Endothelial cell of umbilical vein (primary cell): ENCODE data around the gene SH3BP5. TPM values are rescaled to one million over a fixed set of nuclear protein-coding genes. Genes with fewer than 3 reads are reported as not detected.

Experiments used
- BruUV-seq: library from RNA; stranded (reverse); fragments of 400-500 nt; replicated peaks from 2 replicates; lab custom pipeline; 2021; lab: Mats Ljungman, UMichigan
- CTCF ChIA-PET: fragments of 300-600, 350-600 bp; sonication (Branson Sonifier 250); formaldehyde crosslinking; loops from one replicate; lab custom pipeline; 2021; ENCODE audit warnings: antibody characterized with exemption, inconsistent platforms; lab: Charles Lee
- POLR2A ChIA-PET: fragments of 300-600, 350-600 bp; sonication (Branson Sonifier 250); formaldehyde crosslinking; loops from one replicate; lab custom pipeline; 2021; ENCODE audit warnings: antibody characterized with exemption, inconsistent platforms; lab: Charles Lee
- DNase-seq: peaks from one replicate; pipeline ENCODE4 v3.0.0-alpha.2; 2011; ENCODE audit warnings: low read depth, low spot score
- FAIRE-seq: peaks from 2 replicates; lab custom pipeline; 2011; peaks lifted over from hg19 to GRCh38; lab: Jason Lieb, UNC
- H2AFZ ChIP-seq: 2 replicates; pipeline ENCODE4 v1.6.0; 2012; ENCODE audit warnings: low read depth, low read length, control low read depth, inconsistent platforms
- H3K27ac ChIP-seq: 2 replicates; pipeline ENCODE4 v1.5.1; 2011; ENCODE audit warnings: low read depth, mild to moderate bottlenecking, control low read depth, low read length, moderate library complexity; ENCODE audit not compliant: insufficient read depth
- H3K27me3 ChIP-seq, 2 experiments: 2 replicates each; pipeline versions ENCODE4 v1.6.0 to v1.6.1; 2011; ENCODE audit warnings: low read length in 2 of 2, mixed read lengths in 1 of 2; ENCODE audit not compliant: control insufficient read depth in 2 of 2, insufficient read depth in 2 of 2
- H3K36me3 ChIP-seq, 2 experiments: 2 replicates in 1 of 2; 3 replicates in 1 of 2; pipeline ENCODE4 v1.5.1; 2011; ENCODE audit warnings: low read length in 2 of 2, mild to moderate bottlenecking in 1 of 2, moderate library complexity in 1 of 2; ENCODE audit not compliant: control insufficient read depth in 2 of 2, insufficient read depth in 2 of 2; ENCODE audit errors: extremely low read depth in 1 of 2
- H3K4me1 ChIP-seq: 3 replicates; pipeline ENCODE4 v1.5.1; 2011; ENCODE audit warnings: mild to moderate bottlenecking, low read length; ENCODE audit not compliant: control insufficient read depth, insufficient read depth; ENCODE audit errors: extremely low read depth
- H3K4me2 ChIP-seq: 2 replicates; pipeline ENCODE4 v1.6.1; 2011; ENCODE audit warnings: low read length, control low read depth, mixed read lengths; ENCODE audit not compliant: insufficient read depth
- H3K4me3 ChIP-seq, 3 experiments: fragments of 200-600 bp in 1 of 3; sonication (generic), shearing (Covaris generic) in 1 of 3; replicated peaks in 1 of 3; 2 replicates each; pipeline ENCODE4 v1.5.1; 2011 to 2016; ENCODE audit warnings: control low read depth in 3 of 3, low read length in 3 of 3, mild to moderate bottlenecking in 2 of 3, inconsistent platforms in 1 of 3, low read depth in 1 of 3, moderate library complexity in 1 of 3; ENCODE audit not compliant: insufficient read depth in 1 of 3
- H3K79me2 ChIP-seq: 2 replicates; pipeline ENCODE4 v1.6.0; 2012; ENCODE audit warnings: low read length, inconsistent platforms; ENCODE audit not compliant: control insufficient read depth, insufficient read depth
- H3K9ac ChIP-seq: replicated peaks from 2 replicates; pipeline ENCODE3; 2011; ENCODE audit warnings: low read length, control low read depth; ENCODE audit not compliant: insufficient read depth; ENCODE audit errors: extremely low read depth
- H3K9me1 ChIP-seq: replicated peaks from 3 replicates; pipeline ENCODE4 v1.6.0; 2011; ENCODE audit warnings: mild to moderate bottlenecking, low read length; ENCODE audit not compliant: control insufficient read depth, insufficient read depth; ENCODE audit errors: extremely low read depth
- H3K9me3 ChIP-seq: replicated peaks from 2 replicates; pipeline ENCODE4 v1.5.1; 2012; ENCODE audit warnings: low read length, inconsistent platforms; ENCODE audit not compliant: control insufficient read depth, insufficient read depth
- H4K20me1 ChIP-seq: replicated peaks from 2 replicates; pipeline ENCODE3; 2011; ENCODE audit warnings: mild to moderate bottlenecking, low read length; ENCODE audit not compliant: control insufficient read depth, insufficient read depth; ENCODE audit errors: extremely low read depth
- EZH2 ChIP-seq: IDR thresholded peaks from 2 replicates; pipeline ENCODE4 v1.6.1; 2012; ENCODE audit warnings: borderline replicate concordance, low read depth, mild to moderate bottlenecking, moderate library complexity, low read length, inconsistent platforms; ENCODE audit not compliant: severe bottlenecking
- FOS ChIP-seq: IDR thresholded peaks from 2 replicates; pipeline ENCODE4 v1.6.1; 2011; ENCODE audit warnings: mild to moderate bottlenecking, low read length, moderate library complexity, borderline replicate concordance; ENCODE audit not compliant: insufficient read depth
- GATA2 ChIP-seq: IDR thresholded peaks from 2 replicates; pipeline ENCODE4 v1.7.0; 2011; ENCODE audit warnings: low read depth, mild to moderate bottlenecking, moderate library complexity, mixed read lengths, low read length; ENCODE audit not compliant: insufficient read length, insufficient read depth
- MYC ChIP-seq: IDR thresholded peaks from one replicate; pipeline ENCODE4 v1.6.1; 2011; ENCODE audit warnings: mild to moderate bottlenecking, low read depth, low read length
- POLR2A ChIP-seq: IDR thresholded peaks from 2 replicates; pipeline ENCODE4 v1.6.1; 2012; ENCODE audit warnings: low read depth, mild to moderate bottlenecking, control low read depth, low read length
- POLR2AphosphoS5 ChIP-seq: IDR thresholded peaks from 2 replicates; pipeline ENCODE4 v1.6.1; 2012; ENCODE audit warnings: low read depth, mild to moderate bottlenecking, control low read depth, low read length, moderate library complexity; ENCODE audit not compliant: insufficient read depth
- dilution Hi-C: fragments of 300-500 bp; cut with MboI; formaldehyde crosslinking; loops from one replicate; pipeline ENCODE4 v1.15.0; 2019; ENCODE audit warnings: low sequenced_read_pairs; ENCODE audit not compliant: extremely low pct_ligation_motif_present
- intact Hi-C: fragments of 100-400 bp; cut with micrococcal nuclease; formaldehyde crosslinking; loops from one replicate; pipeline ENCODE4 v1.10.0; 2022
- polyA plus RNA-seq, 4 experiments: library from polyadenylated mRNA; depleted of rRNA in 3 of 4; stranded (reverse) in 3 of 4; unstranded in 1 of 4; fragments of >200 nt; gene quantifications; 2 replicates each; pipeline versions ENCODE4 v1.2.1 to v1.2.3, GENCODE V29; 2011 to 2012; ENCODE audit warnings: missing spikeins in 1 of 4
- total RNA-seq: library from RNA; stranded (reverse); gene quantifications from 2 replicates; pipeline ENCODE4 v1.2.3, GENCODE V29; 2021
- TF ChIP-seq, protein P1 (sequence below), 2 donors: IDR thresholded peaks; 1 replicate in 1 of 2; 2 replicates in 1 of 2; pipeline ENCODE4 v1.5.1; 2011; ENCODE audit warnings: low read length in 2 of 2, mild to moderate bottlenecking in 2 of 2, moderate library complexity in 2 of 2, control low read depth in 1 of 2, inconsistent platforms in 1 of 2, low read depth in 1 of 2; ENCODE audit not compliant: insufficient read depth in 1 of 2; ENCODE audit errors: extremely low read depth in 1 of 2
- TF ChIP-seq, protein P2 (sequence below): IDR thresholded peaks from 2 replicates; pipeline ENCODE4 v1.6.1; 2011; ENCODE audit not compliant: insufficient read depth, insufficient read length

The SH3BP5 gene
- total and polyA plus RNA-seq, 2 donors (not counting 3 experiments of a cell fraction or from before 2014, with no cell fraction given) = 35.3 to 76.3 TPM

DNA sequence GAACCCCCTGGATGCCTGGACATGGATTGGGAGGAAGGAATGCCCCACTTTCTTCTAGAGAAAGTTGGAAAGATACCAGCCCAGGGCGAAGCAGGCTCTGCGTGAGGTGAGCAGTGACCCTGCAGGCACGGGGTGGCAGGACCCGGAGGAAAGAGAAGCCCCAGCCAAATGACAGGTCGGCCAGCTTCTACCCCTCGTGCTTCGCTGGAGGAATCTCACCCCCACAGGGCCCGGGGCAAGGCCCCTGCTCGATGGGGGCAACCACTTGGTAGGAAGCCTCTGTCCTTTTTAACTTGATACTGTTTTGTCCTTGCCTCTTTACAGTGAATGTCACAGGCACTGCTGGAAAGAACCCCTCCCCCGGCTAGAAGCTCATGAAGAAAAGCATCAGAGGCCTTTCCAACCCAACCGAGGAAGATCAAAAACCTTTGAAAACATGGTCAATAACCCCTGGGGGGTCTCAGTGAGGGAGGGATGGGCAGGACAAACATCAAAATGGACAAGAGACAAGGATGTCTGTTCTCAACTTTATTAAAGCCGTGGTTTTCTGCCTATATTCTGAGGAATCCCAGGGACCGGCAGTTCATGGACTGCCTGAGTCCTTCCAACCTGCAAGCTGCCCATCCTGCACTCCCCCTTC lies 54.4 kb downstream of the SH3BP5 start:
- no peaks in the 10 kb centered on the region for H3K36me3 ChIP-seq
- no peak overlapping the region for H3K9ac ChIP-seq
- no peaks in the 10 kb centered on the region for H3K9me3 ChIP-seq
- dilution Hi-C loops = no loop called here
- no TSS peak for BruUV-seq
- FAIRE-seq (no peak), DNase-seq (no peak)
- H3K9me1 ChIP-seq = no peaks in the 10 kb centered on the region
- H3K79me2 ChIP-seq = peaks cover 77% of the 10 kb centered on the region
- ChIA-PET CTCF (interaction anchor here (0.7 to 5.2 kb wide), 5 partner anchors 10 to 127 kb away, joined by 3 to 28 read pairs (median 8); no protein-coding TSS in a partner anchor), POLR2A (no interaction called here)
- no peaks in the 10 kb centered on the region for H4K20me1 ChIP-seq
- no peak overlapping the region for H3K4me2 ChIP-seq
- no peak overlapping the region for H2AFZ ChIP-seq
- no peak overlapping the region for H3K27ac ChIP-seq
- no peak overlapping the region for H3K4me3 ChIP-seq
- TF ChIP-seq, protein P1, sequence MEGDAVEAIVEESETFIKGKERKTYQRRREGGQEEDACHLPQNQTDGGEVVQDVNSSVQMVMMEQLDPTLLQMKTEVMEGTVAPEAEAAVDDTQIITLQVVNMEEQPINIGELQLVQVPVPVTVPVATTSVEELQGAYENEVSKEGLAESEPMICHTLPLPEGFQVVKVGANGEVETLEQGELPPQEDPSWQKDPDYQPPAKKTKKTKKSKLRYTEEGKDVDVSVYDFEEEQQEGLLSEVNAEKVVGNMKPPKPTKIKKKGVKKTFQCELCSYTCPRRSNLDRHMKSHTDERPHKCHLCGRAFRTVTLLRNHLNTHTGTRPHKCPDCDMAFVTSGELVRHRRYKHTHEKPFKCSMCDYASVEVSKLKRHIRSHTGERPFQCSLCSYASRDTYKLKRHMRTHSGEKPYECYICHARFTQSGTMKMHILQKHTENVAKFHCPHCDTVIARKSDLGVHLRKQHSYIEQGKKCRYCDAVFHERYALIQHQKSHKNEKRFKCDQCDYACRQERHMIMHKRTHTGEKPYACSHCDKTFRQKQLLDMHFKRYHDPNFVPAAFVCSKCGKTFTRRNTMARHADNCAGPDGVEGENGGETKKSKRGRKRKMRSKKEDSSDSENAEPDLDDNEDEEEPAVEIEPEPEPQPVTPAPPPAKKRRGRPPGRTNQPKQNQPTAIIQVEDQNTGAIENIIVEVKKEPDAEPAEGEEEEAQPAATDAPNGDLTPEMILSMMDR (IDR thresholded peaks at IDR 0.05; ENCODE audit: extremely low read depth in 1 of 2, insufficient read depth in 1 of 2, low read depth in 1 of 2, low read length in 2 of 2) = no peak
- TF ChIP-seq EZH2 (no peak), FOS (no peak), MYC (no peak), GATA2 (no peak), POLR2A (no peak), POLR2AphosphoS5 (no peak)
- TF ChIP-seq, protein P2, sequence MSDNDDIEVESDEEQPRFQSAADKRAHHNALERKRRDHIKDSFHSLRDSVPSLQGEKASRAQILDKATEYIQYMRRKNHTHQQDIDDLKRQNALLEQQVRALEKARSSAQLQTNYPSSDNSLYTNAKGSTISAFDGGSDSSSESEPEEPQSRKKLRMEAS = no peak
- H3K4me1 ChIP-seq = peaks cover 8% of the 10 kb centered on the region
- intact Hi-C loops = no loop called here
- H3K27me3 ChIP-seq = no peaks in the 10 kb centered on the region
